GM06990 (cell line): ENCODE results near the gene PMPCA.
A peak's percentile ranks its signal among the peaks of the same experiment; 100 is the strongest.
"Not testable (repeated sequence)": the region's sequence is repeated elsewhere in the genome, so short reads cannot be mapped to it uniquely, and the experiment has no call there.

Source experiments
- DNase-seq: peaks from one replicate; pipeline ENCODE4 v3.0.0-alpha.2; 2011; ENCODE audit not compliant: insufficient read length; ENCODE audit errors: extremely low read depth
- H3K27me3 ChIP-seq: replicated peaks from 2 replicates; pipeline ENCODE4 v1.6.0; 2011; ENCODE audit warnings: low read length; ENCODE audit not compliant: control insufficient read depth, insufficient read depth
- H3K36me3 ChIP-seq: 2 replicates; pipeline ENCODE4 v1.5.1; 2011; ENCODE audit warnings: low read length; ENCODE audit not compliant: control insufficient read depth, insufficient read depth
- H3K4me3 ChIP-seq: replicated peaks from 2 replicates; pipeline ENCODE4 v1.5.1; 2011; ENCODE audit warnings: low read depth, mild to moderate bottlenecking, control low read depth, low read length
- CTCF ChIP-seq: IDR thresholded peaks from 2 replicates; pipeline ENCODE4 v1.5.1; 2011; ENCODE audit warnings: low read length, control low read depth, mild to moderate bottlenecking, inconsistent platforms; ENCODE audit not compliant: insufficient read depth, poor library complexity, severe bottlenecking

The PMPCA gene

DNA sequence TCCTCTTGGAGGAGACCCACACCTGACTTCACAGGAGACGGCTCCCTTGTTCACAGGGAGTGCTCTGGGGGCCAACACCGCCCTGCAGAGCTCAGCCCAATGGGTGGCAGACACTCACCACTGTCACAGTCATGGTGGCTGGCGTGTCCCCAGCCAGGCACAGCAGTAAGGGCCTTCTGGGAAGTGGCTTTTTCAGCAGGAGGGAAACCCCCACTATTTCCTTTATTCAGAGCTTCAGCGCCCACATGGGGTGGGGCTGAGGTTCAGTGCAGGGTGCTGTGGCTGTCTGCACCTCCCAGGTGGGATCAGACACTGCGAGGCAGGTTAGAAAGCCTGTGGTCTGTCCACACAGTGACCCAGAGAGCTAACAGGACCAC is 6.9 kb upstream of the PMPCA start:
- TF ChIP-seq CTCF: no peak
- peak overlapping the region; percentile 11; the same call in 1 of the 2 replicates for H3K4me3 ChIP-seq
- no peaks in the 10 kb centered on the region for H3K27me3 ChIP-seq
- peaks cover 18% of the 10 kb centered on the region for H3K36me3 ChIP-seq
- peak; percentile 53 for DNase-seq

DNA sequence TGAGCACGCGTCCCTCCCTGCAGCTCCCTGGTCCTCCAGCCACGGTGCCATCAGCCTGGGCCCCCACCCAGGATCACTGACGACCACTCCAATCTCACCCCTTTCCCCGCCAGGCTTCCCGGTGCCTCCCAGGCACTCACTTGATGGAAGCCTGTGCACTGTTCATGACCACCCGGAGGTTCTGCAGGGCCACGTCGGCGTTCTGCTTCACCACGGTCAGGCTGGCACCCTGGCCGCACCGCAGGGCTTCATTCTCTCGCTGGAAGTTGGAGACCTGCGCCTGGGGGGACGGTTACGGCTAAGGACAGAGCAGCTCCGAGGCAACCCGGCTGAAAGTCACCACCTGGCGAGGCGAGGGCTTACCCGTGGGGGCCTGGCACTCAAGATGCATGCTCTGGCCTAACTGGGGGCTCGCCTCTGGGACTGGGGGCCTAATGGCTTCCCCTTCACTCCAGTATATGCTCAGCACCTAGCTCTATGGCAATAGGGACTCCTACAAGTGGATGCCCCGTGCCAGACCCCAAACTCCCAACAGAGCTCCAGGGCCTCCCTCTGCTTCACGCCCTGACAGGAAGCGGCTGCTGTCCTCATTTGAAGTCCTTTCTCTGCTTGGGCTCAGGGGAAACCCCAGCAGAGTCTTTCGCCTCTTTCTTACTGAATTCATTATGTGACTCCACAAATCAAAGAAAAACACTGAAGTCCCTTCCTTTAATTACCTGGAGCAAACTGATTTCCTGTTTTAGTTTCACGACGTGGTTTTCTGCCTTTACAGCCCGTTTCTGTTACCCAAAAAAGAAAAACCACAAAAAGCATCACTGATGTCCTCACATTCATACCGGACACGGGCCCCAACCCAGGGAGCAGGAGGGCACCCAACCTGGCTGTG is 6.3 kb upstream of the PMPCA start:
- peak overlapping the region; percentile 11 for H3K4me3 ChIP-seq
- DNase-seq: no peak
- peaks cover 18% of the 10 kb centered on the region for H3K36me3 ChIP-seq
- no peaks in the 10 kb centered on the region for H3K27me3 ChIP-seq
- no peak for TF ChIP-seq CTCF

- Histone ChIP-seq H3K36me3 (peaks cover 18% of the 10 kb centered on the region), H3K4me3 (no peak overlapping the region), H3K27me3 (no peaks in the 10 kb centered on the region)
- DNase-seq: no peak
- TF ChIP-seq CTCF: no peak
Measured at GRCh38 chr9:136404801-136405136, 5.7 kb upstream of the PMPCA start.

- no peak for TF ChIP-seq CTCF
- Histone ChIP-seq H3K27me3 (no peaks in the 10 kb centered on the region), H3K36me3 (peaks cover 18% of the 10 kb centered on the region), H3K4me3 (no peak overlapping the region)
- no peak for DNase-seq
Measured at GRCh38 chr9:136405481-136405880, 5.0 kb upstream of the PMPCA start.

DNA sequence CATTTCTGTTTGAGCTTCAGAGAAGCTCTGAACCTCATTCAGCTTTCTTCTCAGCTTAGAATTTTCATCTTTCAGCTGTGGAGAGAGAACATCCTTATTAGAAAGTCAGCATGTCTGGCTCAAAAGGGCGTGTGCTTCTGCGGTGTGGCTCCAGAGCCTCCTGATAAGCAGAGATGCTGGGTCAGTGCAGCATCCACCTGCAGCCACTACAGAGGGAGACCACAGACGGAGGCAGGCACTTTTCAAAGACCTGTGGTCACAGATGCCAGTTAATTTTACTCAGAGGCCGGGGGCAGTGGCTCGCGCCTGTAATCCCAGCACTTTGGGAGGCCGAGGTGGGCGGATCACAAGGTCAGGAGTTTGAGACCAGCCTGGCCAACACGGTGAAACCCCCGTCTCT is 4.6 kb upstream of the PMPCA start:
- DNase-seq, H3K27me3 ChIP-seq, H3K4me3 ChIP-seq: not testable (repeated sequence)
- peaks cover 18% of the 10 kb centered on the region for H3K36me3 ChIP-seq

- H3K27me3 ChIP-seq, DNase-seq, H3K4me3 ChIP-seq: not testable (repeated sequence)
- peaks cover 16% of the 10 kb centered on the region for H3K36me3 ChIP-seq
Measured at GRCh38 chr9:136407061-136407460, 3.4 kb upstream of the PMPCA start.

- no peak for DNase-seq
- Histone ChIP-seq H3K4me3 (no peak overlapping the region), H3K27me3 (no peaks in the 10 kb centered on the region), H3K36me3 (peaks cover 18% of the 10 kb centered on the region)
- no peak for TF ChIP-seq CTCF
Measured at GRCh38 chr9:136407911-136408310, 2.5 kb upstream of the PMPCA start.
